Panc1 (cell line): ENCODE results near the gene KRT12.

Experiments used
- POLR2AphosphoS5 ChIP-seq: IDR thresholded peaks from 2 replicates; pipeline ENCODE4 v1.6.1; 2012; ENCODE audit warnings: mild to moderate bottlenecking, low read depth, low read length, moderate library complexity
- TF ChIP-seq, protein P1 (sequence below): fragments of 450-650 bp; IDR thresholded peaks from 2 replicates; pipeline ENCODE4 v1.5.1; 2017; ENCODE audit warnings: mild to moderate bottlenecking

DNA sequence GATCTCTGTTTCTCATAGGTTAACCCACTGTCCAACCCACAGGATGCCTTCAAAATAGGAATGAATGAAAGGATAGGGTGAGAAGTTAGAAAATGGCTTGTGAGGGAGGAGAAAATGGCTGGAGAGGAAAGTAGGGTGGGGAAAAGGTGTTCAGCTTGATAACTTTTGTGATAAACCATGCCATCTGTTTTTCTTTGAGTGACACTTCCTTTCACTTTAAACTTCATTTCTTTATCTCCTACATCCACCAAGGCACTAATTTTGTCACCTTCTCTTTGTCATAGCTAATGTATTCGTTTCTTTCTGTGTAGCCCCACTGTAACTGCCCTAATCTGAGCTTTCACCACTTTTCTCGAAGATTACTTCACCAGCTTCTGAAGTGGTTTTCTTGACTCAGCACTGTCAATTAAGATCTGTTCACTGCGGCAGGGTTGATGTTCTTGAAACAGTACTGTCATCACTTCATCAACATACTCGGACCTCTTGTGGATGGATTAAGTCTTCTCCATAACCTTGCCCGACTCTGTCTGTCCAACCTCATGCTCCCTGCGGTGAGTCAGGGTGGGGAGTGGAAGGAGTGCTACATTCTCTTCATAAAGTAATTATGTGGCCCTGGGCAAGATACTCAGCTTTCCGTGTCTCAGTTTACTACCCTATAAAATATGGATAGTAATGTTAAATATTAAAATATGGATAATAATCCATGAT lies 39.1 kb downstream of the KRT12 start:
- TF ChIP-seq, protein P1, sequence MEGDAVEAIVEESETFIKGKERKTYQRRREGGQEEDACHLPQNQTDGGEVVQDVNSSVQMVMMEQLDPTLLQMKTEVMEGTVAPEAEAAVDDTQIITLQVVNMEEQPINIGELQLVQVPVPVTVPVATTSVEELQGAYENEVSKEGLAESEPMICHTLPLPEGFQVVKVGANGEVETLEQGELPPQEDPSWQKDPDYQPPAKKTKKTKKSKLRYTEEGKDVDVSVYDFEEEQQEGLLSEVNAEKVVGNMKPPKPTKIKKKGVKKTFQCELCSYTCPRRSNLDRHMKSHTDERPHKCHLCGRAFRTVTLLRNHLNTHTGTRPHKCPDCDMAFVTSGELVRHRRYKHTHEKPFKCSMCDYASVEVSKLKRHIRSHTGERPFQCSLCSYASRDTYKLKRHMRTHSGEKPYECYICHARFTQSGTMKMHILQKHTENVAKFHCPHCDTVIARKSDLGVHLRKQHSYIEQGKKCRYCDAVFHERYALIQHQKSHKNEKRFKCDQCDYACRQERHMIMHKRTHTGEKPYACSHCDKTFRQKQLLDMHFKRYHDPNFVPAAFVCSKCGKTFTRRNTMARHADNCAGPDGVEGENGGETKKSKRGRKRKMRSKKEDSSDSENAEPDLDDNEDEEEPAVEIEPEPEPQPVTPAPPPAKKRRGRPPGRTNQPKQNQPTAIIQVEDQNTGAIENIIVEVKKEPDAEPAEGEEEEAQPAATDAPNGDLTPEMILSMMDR: no peak
- TF ChIP-seq POLR2AphosphoS5: no peak
